ENCODE data around the gene FAT2. TPM values are rescaled to one million over a fixed set of nuclear protein-coding genes. Genes with fewer than 3 reads are reported as not detected.

Gene FAT2
- total and polyA plus RNA-seq, 4 experiments from 2014 or later: not detected

DNA sequence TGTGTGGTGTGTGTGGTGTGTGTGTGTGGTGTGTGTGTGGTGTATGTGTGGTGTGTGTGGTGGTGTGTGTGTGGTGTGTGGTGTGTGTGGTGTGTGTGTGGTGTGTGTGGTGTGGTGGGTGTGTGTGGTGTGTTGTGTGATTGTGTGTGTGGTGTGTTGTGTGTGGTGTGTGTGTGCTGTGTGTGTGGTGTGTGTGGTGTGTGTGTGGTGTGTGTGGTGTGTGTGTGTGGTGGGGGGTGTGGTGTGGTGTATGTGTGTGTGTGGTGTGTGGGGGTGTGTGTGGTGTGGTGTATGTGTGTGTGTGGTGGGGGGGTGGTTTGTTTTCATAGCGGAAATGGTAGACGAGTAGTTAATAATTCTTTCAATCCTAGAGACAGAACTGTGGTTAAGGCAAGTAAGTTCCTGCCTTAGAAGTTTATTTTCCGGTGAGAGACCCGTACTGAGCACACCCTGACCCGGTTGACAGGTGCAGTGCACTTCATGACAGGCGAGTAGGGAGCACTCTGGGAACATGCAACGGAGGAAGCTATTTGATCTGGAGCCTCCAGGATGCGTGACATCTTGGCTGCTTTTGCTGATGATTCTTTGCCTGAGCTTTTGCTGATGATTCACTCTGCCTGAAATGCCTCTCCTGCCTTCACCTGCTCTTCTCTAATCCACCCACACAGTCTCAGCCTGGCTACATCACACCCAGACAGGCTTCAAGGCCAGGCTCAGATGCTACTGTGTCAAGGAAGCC is 21.7 kb upstream of the FAT2 start:
- POLR2A ChIA-PET (ENCODE audit: partially characterized antibody): no interaction called here
- intact Hi-C loops (cut with micrococcal nuclease): no loop called here

DNA sequence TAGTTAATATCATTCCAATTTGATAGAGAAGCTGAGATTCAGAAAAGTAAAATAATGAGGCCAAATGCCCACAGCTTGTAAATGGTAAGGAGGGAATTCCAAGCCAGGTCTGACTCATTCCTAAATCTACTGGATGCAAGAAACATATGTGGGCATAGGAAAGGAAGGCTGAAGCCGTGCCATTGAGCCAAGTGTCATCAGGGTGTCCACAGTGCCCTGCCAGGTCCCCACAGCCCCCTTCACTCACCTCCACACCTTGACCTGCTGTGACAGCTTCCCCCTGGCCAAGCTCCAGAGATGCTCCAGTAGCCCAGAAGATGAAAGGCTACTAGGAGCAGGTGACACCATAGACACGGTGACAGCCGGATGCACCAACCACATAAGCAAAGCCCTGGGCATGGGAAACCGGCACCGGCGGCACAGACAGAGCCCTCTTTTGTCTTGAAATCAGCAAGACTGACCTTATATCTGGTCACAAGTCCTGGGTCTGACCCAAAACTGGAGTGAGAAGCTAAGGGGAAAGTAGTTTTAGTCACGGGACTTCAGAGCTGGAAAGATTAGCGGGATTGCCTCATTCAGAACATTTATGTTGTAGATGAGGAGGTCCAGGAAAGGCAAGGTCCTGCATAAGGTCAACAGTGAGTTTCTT is 20.1 kb upstream of the FAT2 start:
- no peak overlapping the region for H3K27ac ChIP-seq (ENCODE audit: low read depth, low read length)
- no peaks in the 10 kb centered on the region for H3K36me3 Mint-ChIP-seq
- H3K27me3 Mint-ChIP-seq: peaks cover 0 to 4% of the 10 kb centered on the region in 2 donors
- peaks cover 21 to 49% (median 43%) of the 10 kb centered on the region in 4 donors for H3K4me1 Mint-ChIP-seq
- POLR2A ChIA-PET (ENCODE audit: partially characterized antibody): no interaction called here
- DNase-seq: no peak
- no peaks in the 10 kb centered on the region for H3K9me3 ChIP-seq (ENCODE audit: control insufficient read depth in 1 of 2, low read length in 2 of 2)
- no peaks in the 10 kb centered on the region for H3K27me3 ChIP-seq (ENCODE audit: insufficient read depth, low read length)
- no peak overlapping the region for H3K4me3 ChIP-seq (ENCODE audit: low read length in 2 of 2)
- intact Hi-C loops (cut with micrococcal nuclease): no loop called here
- peaks cover 44% of the 10 kb centered on the region for H3K4me1 ChIP-seq (ENCODE audit: insufficient read depth, low read length)
- no peaks in the 10 kb centered on the region for H3K36me3 ChIP-seq (ENCODE audit: insufficient read depth, low read length)
- CTCF ChIA-PET (ENCODE audit: partially characterized antibody): interaction anchor here (1.5 to 5.4 kb wide), 2 partner anchors 40 to 164 kb away, joined by 4 to 24 read pairs; partner anchors contain the start of gene SLC36A1
- peaks cover 0 to 2% (median 0%) of the 10 kb centered on the region in 8 donors for H3K9me3 Mint-ChIP-seq
- peak overlapping the region in 1 of 7 donors; percentile 90 for H3K27ac Mint-ChIP-seq
- no peak overlapping the region for H3K4me3 Mint-ChIP-seq

More for the DNA sequence above, 21.7 kb upstream of the FAT2 start:
- H3K36me3 ChIP-seq (ENCODE audit: insufficient read depth, low read length): no peaks in the 10 kb centered on the region
- no peaks in the 10 kb centered on the region for H3K9me3 ChIP-seq (ENCODE audit: control insufficient read depth in 1 of 2, low read length in 2 of 2)
- Mint-ChIP-seq H3K9me3 (peaks cover 0 to 2% (median 0%) of the 10 kb centered on the region in 8 donors), H3K27me3 (peaks cover 5 to 6% of the 10 kb centered on the region in 2 donors), H3K36me3 (no peaks in the 10 kb centered on the region), H3K27ac (peak overlapping the region in 6 of 7 donors; percentile 50 to 98 (median 86)), H3K4me3 (peak overlapping the region in 7 of 8 donors; percentile 60 to 79 (median 70)), H3K4me1 (peaks cover 21 to 55% (median 43%) of the 10 kb centered on the region in 4 donors)
- H3K27ac ChIP-seq (ENCODE audit: low read depth, low read length): no peak overlapping the region
- peaks cover 44% of the 10 kb centered on the region for H3K4me1 ChIP-seq (ENCODE audit: insufficient read depth, low read length)
- H3K4me3 ChIP-seq (ENCODE audit: low read length in 2 of 2): peak overlapping the region in 1 of 2 donors; percentile 25
- H3K27me3 ChIP-seq (ENCODE audit: insufficient read depth, low read length): no peaks in the 10 kb centered on the region
- CTCF ChIA-PET (ENCODE audit: partially characterized antibody): interaction anchor here (5.4 kb wide), 1 partner anchor 39 kb away, joined by 24 read pairs; no protein-coding TSS in a partner anchor
- peak; percentile 55 to 63 (median 56) for DNase-seq

DNA sequence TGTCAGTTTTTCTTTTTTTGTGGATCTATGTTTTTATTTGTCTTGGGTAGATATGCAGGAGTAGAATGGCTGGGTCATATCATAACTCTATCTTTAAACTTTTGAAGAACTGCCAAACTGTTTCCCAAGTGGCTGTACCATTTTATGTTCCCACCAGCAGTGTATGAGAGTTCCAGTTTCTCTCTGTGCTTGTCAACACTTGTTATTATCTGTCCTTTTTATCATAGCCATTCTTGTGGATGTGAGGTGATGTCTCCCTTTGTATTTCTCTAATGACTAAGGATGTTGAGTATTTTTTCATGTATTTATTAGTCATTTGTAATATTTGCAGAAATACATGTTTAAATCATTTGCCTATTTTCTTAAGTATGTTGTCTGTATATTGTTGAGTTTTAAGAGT is 17.4 kb upstream of the FAT2 start:
- no peak overlapping the region for H3K4me3 ChIP-seq (ENCODE audit: low read length in 2 of 2)
- Mint-ChIP-seq H3K4me1 (peaks cover 8 to 28% (median 23%) of the 10 kb centered on the region in 4 donors), H3K27ac (no peak overlapping the region), H3K27me3 (peaks cover 0 to 8% of the 10 kb centered on the region in 2 donors), H3K9me3 (peaks cover 0 to 2% (median 0%) of the 10 kb centered on the region in 8 donors), H3K36me3 (no peaks in the 10 kb centered on the region), H3K4me3 (no peak overlapping the region)
- H3K27ac ChIP-seq (ENCODE audit: low read depth, low read length): no peak overlapping the region
- no peaks in the 10 kb centered on the region for H3K9me3 ChIP-seq (ENCODE audit: control insufficient read depth in 1 of 2, low read length in 2 of 2)
- CTCF ChIA-PET (ENCODE audit: partially characterized antibody): no interaction called here
- POLR2A ChIA-PET (ENCODE audit: partially characterized antibody): no interaction called here
- DNase-seq: no peak
- H3K27me3 ChIP-seq (ENCODE audit: insufficient read depth, low read length): no peaks in the 10 kb centered on the region
- H3K4me1 ChIP-seq (ENCODE audit: insufficient read depth, low read length): peaks cover 17% of the 10 kb centered on the region
- intact Hi-C loops (cut with micrococcal nuclease): no loop called here
- H3K36me3 ChIP-seq (ENCODE audit: insufficient read depth, low read length): no peaks in the 10 kb centered on the region

DNA sequence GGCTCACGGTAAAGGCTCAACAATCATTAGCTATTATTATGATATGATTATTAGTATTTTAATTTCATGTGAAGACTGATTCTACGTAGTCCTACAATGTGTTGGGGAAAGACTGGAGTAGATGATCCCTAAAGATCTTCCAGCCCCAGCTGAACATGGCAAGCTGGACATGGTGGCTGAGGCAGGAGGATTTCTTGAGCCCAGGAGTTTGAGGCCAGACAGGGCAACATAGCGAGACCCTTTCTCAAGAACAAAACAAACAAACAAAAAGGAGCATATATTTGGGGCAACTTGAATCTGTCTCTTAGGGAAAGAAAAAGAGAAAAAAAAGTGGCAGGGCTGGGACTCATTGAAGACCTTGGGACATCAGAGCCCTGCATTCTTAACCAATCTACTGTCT is 16.2 kb upstream of the FAT2 start:
- Mint-ChIP-seq H3K27ac (no peak overlapping the region), H3K27me3 (peaks cover 0 to 7% of the 10 kb centered on the region in 2 donors), H3K4me1 (peaks cover 2 to 16% (median 11%) of the 10 kb centered on the region in 4 donors), H3K36me3 (no peaks in the 10 kb centered on the region), H3K4me3 (no peak overlapping the region), H3K9me3 (peaks cover 0 to 2% (median 0%) of the 10 kb centered on the region in 8 donors)
- DNase-seq: no peak
- Histone ChIP-seq H3K9me3 (ENCODE audit: control insufficient read depth in 1 of 2, low read length in 2 of 2) (no peaks in the 10 kb centered on the region), H3K4me1 (ENCODE audit: insufficient read depth, low read length) (peaks cover 5% of the 10 kb centered on the region), H3K4me3 (ENCODE audit: low read length in 2 of 2) (no peak overlapping the region), H3K27me3 (ENCODE audit: insufficient read depth, low read length) (no peaks in the 10 kb centered on the region), H3K27ac (ENCODE audit: low read depth, low read length) (no peak overlapping the region), H3K36me3 (ENCODE audit: insufficient read depth, low read length) (no peaks in the 10 kb centered on the region)
- ChIA-PET CTCF (ENCODE audit: partially characterized antibody) (interaction anchor here (0.6 kb wide), 1 partner anchor 1012 kb away, joined by 3 read pairs; no protein-coding TSS in a partner anchor), POLR2A (ENCODE audit: partially characterized antibody) (no interaction called here)
- intact Hi-C loops (cut with micrococcal nuclease): no loop called here

DNA sequence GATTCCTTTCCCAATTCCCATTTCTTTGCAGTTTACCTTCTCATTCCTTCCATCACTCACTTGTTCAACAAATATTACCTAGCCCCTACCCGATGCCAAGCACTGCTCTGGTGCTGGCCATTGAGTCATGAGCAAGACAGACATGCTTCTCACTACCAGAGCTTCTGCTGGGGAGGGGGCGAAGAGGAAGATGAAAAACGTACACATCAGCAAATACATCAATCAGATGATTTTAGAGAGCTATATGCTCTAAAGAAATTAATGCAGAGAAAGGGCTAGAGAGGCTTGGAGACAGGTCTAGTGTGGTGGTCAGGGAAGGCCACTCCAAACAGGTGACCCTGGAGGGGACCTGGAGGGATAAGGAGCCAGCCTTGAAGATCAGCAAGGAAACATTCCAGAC is 14.4 kb upstream of the FAT2 start:
- Mint-ChIP-seq H3K27me3 (peaks cover 0 to 4% of the 10 kb centered on the region in 2 donors), H3K4me1 (peaks cover 0 to 9% (median 2%) of the 10 kb centered on the region in 4 donors), H3K9me3 (peaks cover 0 to 2% (median 0%) of the 10 kb centered on the region in 8 donors), H3K27ac (no peak overlapping the region), H3K36me3 (no peaks in the 10 kb centered on the region), H3K4me3 (no peak overlapping the region)
- no peaks in the 10 kb centered on the region for H3K4me1 ChIP-seq (ENCODE audit: insufficient read depth, low read length)
- no peaks in the 10 kb centered on the region for H3K27me3 ChIP-seq (ENCODE audit: insufficient read depth, low read length)
- POLR2A ChIA-PET (ENCODE audit: partially characterized antibody): no interaction called here
- no peak overlapping the region for H3K27ac ChIP-seq (ENCODE audit: low read depth, low read length)
- CTCF ChIA-PET (ENCODE audit: partially characterized antibody): interaction anchor here (2.0 kb wide), 1 partner anchor 47 kb away, joined by 7 read pairs; no protein-coding TSS in a partner anchor
- intact Hi-C loops (cut with micrococcal nuclease): no loop called here
- no peak for DNase-seq
- H3K36me3 ChIP-seq (ENCODE audit: insufficient read depth, low read length): no peaks in the 10 kb centered on the region
- no peaks in the 10 kb centered on the region for H3K9me3 ChIP-seq (ENCODE audit: control insufficient read depth in 1 of 2, low read length in 2 of 2)
- H3K4me3 ChIP-seq (ENCODE audit: low read length in 2 of 2): no peak overlapping the region

DNA sequence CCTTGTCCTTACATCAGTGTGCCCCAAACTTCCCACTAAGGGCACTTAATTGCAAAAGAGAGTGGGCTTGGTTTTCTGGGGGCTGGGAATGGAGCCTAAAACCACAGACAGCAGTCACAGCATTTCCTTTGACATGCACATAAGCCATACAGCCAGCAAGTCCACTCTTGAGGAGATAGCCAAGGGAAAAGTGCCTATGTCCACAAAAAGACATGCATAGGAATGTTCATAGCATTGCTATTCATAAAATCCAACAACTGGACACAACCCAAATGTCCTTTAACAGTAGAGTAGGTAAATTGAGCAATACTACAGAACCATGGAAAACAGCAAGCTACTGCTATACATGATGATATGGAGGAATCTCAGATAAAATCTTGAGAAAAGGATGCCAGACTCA is 11.7 kb upstream of the FAT2 start:
- intact Hi-C loops (cut with micrococcal nuclease): no loop called here
- Mint-ChIP-seq H3K27me3 (peaks cover 2 to 4% of the 10 kb centered on the region in 2 donors), H3K27ac (no peak overlapping the region), H3K4me3 (no peak overlapping the region), H3K4me1 (peaks cover 0 to 6% (median 2%) of the 10 kb centered on the region in 4 donors), H3K36me3 (no peaks in the 10 kb centered on the region), H3K9me3 (no peaks in the 10 kb centered on the region)
- ChIA-PET CTCF (ENCODE audit: partially characterized antibody) (no interaction called here), POLR2A (ENCODE audit: partially characterized antibody) (no interaction called here)
- DNase-seq: no peak
- H3K27ac ChIP-seq (ENCODE audit: low read depth, low read length): no peak overlapping the region
- H3K4me1 ChIP-seq (ENCODE audit: insufficient read depth, low read length): no peaks in the 10 kb centered on the region
- H3K9me3 ChIP-seq (ENCODE audit: control insufficient read depth in 1 of 2, low read length in 2 of 2): no peaks in the 10 kb centered on the region
- H3K36me3 ChIP-seq (ENCODE audit: insufficient read depth, low read length): no peaks in the 10 kb centered on the region
- H3K27me3 ChIP-seq (ENCODE audit: insufficient read depth, low read length): no peaks in the 10 kb centered on the region
- H3K4me3 ChIP-seq (ENCODE audit: low read length in 2 of 2): no peak overlapping the region

DNA sequence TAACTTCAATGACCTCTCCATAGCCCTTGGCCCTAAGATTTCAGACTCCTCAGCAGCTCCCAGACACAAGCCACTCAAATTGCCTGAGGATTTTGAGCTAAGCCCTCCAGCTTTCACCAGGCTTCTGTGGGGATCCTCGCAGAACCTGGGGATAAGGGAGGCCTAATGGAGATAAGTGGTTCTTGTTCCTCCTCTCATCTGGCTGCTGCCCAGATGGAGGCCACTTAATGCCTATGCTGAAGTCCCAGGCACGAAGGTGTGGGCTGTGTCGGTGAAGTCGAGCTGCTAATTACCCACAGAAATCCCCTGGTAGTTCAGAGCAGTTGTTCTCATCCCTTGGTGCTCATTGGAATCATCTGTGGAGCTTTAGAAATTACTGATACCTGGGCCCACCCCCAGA is 10.3 kb upstream of the FAT2 start:
- H3K27ac ChIP-seq (ENCODE audit: low read depth, low read length): no peak overlapping the region
- H3K36me3 ChIP-seq (ENCODE audit: insufficient read depth, low read length): no peaks in the 10 kb centered on the region
- intact Hi-C loops (cut with micrococcal nuclease): no loop called here
- no peak for DNase-seq
- Mint-ChIP-seq H3K36me3 (no peaks in the 10 kb centered on the region), H3K4me3 (no peak overlapping the region), H3K27ac (no peak overlapping the region), H3K4me1 (peaks cover 0 to 6% (median 2%) of the 10 kb centered on the region in 4 donors), H3K9me3 (no peaks in the 10 kb centered on the region), H3K27me3 (peaks cover 2 to 4% of the 10 kb centered on the region in 2 donors)
- no peak overlapping the region for H3K4me3 ChIP-seq (ENCODE audit: low read length in 2 of 2)
- H3K9me3 ChIP-seq (ENCODE audit: control insufficient read depth in 1 of 2, low read length in 2 of 2): no peaks in the 10 kb centered on the region
- H3K27me3 ChIP-seq (ENCODE audit: insufficient read depth, low read length): no peaks in the 10 kb centered on the region
- H3K4me1 ChIP-seq (ENCODE audit: insufficient read depth, low read length): no peaks in the 10 kb centered on the region
- ChIA-PET POLR2A (ENCODE audit: partially characterized antibody) (no interaction called here), CTCF (ENCODE audit: partially characterized antibody) (no interaction called here)
